NCI-H1417 treated with DMSO at 0.1 percent for 48 hours (cell line): ENCODE results near the gene TNS3.
"Not testable (repeated sequence)": the region's sequence is repeated elsewhere in the genome, so short reads cannot be mapped to it uniquely, and the experiment has no call there.

Experiments used
- DNase-seq: peaks from one replicate; lab custom pipeline; 2025; lab: John Stamatoyannopoulos, UW

TNS3 gene

GRCh38 chr7:47602272-47603004, 20.5 kb upstream of the TNS3 start:
- no peak for DNase-seq

- no peak for DNase-seq
Measured at GRCh38 chr7:47601881-47602249, 20.0 kb upstream of the TNS3 start.

GRCh38 chr7:47601119-47601880, 19.4 kb upstream of the TNS3 start:
- DNase-seq: no peak

GRCh38 chr7:47600199-47601118, 18.5 kb upstream of the TNS3 start:
- DNase-seq: no peak

GRCh38 chr7:47597379-47597778, 15.5 kb upstream of the TNS3 start:
- DNase-seq: no peak

GRCh38 chr7:47596502-47597202, 14.7 kb upstream of the TNS3 start:
- DNase-seq: no peak

- DNase-seq: no peak
Measured at GRCh38 chr7:47594406-47594805, 12.5 kb upstream of the TNS3 start.

GRCh38 chr7:47591655-47592572, 10.0 kb upstream of the TNS3 start:
- DNase-seq: no peak

GRCh38 chr7:47591089-47591654, 9.3 kb upstream of the TNS3 start:
- DNase-seq: no peak

- not testable (repeated sequence) for DNase-seq
Measured at GRCh38 chr7:47590215-47590614, 8.3 kb upstream of the TNS3 start.

- no peak for DNase-seq
Measured at GRCh38 chr7:47588704-47589225, 6.9 kb upstream of the TNS3 start.

GRCh38 chr7:47587976-47588375, 6.1 kb upstream of the TNS3 start:
- no peak for DNase-seq

- no peak for DNase-seq
Measured at GRCh38 chr7:47587351-47587750, 5.4 kb upstream of the TNS3 start.

GRCh38 chr7:47586925-47587324, 5.0 kb upstream of the TNS3 start:
- no peak for DNase-seq

GRCh38 chr7:47586161-47586670, 4.3 kb upstream of the TNS3 start:
- DNase-seq: not testable (repeated sequence)

- no peak for DNase-seq
Measured at GRCh38 chr7:47584536-47584895, 2.6 kb upstream of the TNS3 start.

GRCh38 chr7:47583739-47584535, 2.0 kb upstream of the TNS3 start:
- no peak for DNase-seq

GRCh38 chr7:47582764-47583738, 1.1 kb upstream of the TNS3 start:
- no peak for DNase-seq
